GM19438 (cell line): ENCODE data around the gene EIF2B2.
"Not testable (repeated sequence)": the region's sequence is repeated elsewhere in the genome, so short reads cannot be mapped to it uniquely, and the experiment has no call there.

Source experiments
- ATAC-seq: cut with Tn5 transposase; IDR thresholded peaks from one replicate; pipeline ENCODE4 v1.9.1; 2021; ENCODE audit warnings: low read depth; ENCODE audit not compliant: unreplicated experiment

Gene EIF2B2

DNA sequence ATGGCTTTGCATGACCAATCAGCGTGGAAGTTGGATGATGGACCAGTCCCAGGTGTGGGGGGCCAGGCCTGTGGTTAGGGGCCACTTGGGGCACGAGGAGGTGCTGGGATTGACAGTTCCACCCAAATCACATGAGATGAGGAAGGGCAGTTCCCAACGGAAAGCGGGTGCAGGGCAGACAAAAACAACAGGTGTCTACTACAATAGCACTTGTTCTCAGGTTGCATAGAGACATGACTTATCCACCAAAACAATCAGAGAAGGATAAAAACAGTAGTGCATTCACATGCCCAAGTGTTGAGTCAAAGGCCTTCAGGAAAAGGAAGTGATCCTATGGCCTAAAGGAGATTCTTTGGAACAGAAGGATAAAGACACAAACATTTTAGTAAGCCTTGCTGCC, 14.6 kb upstream of the EIF2B2 start:
- ATAC-seq: no peak

DNA sequence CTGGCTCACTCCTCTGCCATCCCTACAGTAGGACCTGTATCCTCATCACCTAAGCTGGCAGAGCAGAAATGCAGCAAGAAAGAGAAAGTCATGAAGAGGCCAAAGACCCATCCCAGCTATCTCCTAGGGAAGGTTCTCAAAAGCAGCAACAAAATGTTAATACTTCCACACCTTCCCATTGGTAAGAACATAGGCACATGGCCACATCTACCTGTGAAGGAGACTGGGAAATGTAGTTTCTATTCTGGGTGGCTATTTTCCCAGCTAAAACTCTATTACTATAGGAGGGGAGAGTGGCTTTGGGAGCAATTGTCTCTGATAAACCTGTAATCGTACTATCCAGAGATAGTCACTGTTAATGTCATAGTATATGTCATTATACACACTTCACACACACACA, 13.7 kb upstream of the EIF2B2 start:
- ATAC-seq: no peak

DNA sequence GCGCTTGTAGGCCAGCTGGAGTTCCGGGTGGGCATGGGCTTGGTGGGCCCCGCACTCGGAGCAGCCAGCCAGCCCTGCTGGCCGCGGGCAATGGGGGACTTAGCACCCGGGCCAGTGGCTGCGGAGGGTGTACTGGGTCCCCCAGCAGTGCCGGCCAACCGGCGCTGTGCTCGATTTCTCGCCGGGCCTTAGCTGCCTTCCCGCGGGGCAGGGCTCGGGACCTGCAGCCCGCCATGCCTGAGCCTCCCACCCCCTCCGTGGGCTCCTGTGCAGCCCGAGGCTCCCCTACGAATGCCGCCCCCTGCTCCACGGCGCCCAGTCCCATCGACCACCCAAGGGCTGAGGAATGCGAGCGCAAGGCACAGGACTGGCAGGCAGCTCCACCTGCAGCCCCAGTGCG, 8.5 kb upstream of the EIF2B2 start:
- not testable (repeated sequence) for ATAC-seq

DNA sequence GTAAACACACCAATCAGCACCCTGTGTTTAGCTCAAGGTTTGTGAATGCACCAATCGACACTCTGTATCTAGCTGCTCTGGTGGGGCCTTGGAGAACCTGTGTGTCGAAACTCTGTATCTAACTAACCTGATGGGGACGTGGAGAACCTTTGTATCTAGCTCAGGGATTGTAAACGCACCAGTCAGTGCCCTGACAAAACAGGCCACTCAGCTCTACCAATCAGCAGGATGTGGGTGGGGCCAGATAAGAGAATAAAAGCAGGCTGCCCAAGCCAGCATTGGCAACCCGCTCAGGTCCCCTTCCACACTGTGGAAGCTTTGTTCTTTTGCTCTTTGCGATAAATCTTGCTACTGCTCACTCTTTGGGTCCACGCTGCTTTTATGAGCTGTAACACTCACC, 6.9 kb upstream of the EIF2B2 start:
- ATAC-seq: not testable (repeated sequence)

DNA sequence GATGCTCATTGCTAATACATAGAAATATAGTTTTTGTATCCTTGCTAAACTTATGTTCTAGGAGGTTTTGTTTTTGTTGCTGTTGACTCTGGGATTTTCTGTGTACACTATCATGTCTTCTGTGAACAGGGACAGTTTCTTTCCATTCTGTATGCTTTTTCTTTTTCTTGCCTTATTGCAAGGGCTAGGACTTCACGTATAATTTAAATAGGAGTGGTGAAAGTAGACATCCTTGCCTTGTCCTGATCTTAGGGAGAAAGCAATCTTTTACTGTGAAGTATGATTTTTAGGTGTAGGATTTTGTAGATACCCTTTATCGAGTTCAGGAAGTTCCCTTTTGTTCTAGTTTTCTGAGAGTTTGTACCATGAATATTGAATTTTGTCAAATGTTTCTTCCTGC, 1.5 kb upstream of the EIF2B2 start:
- ATAC-seq: no peak

DNA sequence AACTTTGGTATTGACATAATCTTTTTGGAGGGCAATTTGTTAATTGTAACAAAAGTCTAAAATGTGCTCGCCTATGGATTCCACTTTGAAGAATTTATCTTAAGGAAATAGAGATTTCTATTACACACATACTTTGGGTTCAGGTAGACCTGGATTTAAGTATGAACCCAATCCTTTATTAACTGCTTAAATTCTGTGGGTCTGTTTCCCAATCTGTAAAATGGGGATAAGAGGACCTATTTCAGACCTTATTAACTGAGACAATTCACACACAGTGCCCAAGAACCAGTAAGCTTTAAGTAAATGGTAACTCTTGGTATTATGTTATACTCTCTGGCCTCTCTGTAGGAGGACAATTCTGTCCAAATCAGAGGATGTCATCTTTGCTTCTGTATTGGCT, 822 bp upstream of the EIF2B2 start:
- ATAC-seq: no peak

DNA sequence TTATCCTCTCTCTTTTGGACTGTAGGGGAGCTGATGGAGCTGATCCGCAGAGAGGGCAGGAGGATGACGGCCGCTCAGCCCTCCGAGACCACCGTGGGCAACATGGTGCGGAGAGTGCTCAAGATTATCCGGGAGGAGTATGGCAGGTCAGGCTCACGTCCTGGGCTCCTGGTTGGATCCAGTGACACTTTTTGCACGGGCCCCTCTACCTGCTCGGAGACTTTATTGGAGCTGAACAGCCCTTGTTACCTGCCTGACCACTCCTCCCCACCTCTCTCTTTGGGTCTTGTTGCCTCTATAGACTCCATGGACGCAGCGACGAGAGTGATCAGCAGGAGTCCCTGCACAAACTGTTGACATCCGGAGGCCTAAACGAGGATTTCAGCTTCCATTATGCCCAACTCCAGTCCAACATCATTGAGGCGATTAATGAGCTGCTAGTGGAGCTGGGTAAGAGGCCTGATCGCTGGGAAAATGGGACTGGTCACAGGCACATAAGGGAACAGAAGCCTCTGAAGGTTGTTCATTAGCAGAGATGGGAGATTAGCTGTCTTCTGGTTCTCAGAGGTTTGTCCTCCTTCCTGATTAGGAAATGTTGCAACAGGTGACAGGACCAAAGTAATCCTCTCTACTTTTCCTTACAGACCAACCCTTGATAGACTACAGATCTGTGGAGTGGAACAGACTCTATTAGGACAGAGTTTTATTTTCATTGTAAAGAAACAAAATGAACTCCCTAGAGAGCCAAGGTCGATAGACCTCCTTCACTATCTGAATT, 718 bp downstream of the EIF2B2 start:
- ATAC-seq: no peak

DNA sequence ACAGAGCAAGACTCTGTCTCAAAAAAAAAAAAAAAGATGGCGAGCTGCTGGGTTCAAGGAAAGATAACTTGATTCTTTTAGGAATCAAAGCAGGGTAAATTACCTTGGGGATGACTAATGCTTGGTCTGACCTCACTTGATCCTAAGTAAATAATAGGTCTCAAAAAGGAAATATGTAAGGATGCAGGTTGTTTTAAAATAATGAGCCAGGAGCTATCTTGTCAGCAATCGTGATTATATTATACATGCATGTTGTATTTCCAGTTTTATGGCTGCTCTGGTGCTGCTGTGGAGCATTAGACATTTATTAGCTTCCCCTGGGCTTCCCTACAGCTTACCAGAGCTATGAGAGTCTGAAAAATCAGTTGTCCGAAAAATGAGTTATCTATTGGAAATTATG, 2.6 kb downstream of the EIF2B2 start:
- no peak for ATAC-seq

DNA sequence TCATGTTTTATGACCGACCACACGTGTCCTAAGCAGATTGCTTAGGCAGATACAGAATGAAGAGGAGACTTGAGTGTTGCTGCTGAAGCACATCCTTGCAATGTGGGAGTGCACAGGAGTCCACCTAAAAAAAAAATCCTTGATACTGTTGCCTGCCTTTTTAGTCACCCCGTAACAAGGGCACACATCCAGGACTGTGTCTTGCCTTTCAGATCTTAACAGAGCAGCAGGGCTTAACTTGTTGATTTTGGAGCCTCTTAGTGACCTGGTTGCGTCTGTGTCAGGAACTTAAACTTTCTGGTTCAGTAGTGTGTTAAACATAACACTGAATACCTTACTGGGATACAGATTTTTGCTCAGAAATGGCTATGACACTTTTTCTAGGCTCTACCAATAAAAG, 6.5 kb downstream of the EIF2B2 start:
- no peak for ATAC-seq

DNA sequence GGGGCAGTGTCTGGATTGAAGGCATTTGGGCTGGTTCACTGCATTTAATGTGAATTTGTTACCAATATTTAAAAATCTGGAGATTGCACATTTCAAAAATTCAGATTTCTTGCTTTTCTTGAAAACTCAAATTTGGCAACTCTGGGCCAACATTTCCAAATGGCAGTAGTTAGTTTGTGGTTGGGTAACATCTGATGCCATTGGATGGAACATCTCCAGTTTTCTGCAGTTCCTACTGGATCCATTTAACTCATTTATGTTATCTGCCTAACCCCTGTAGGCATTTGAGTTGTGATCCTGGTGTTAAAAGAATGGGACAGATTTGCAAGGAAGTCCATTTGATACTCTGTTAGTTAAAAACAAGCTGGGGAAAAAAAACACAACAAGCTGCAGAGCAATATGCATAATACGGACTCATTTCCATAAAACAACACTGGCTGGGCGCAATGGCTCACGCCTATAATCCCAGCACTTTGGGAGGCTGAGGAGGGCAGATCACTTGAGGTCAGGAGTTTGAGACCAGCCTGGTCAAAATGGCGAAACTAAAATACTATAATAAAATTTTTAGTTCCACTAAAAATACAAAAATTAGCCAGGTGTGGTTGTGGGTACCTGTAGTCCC, 7.9 kb downstream of the EIF2B2 start:
- ATAC-seq: no peak

DNA sequence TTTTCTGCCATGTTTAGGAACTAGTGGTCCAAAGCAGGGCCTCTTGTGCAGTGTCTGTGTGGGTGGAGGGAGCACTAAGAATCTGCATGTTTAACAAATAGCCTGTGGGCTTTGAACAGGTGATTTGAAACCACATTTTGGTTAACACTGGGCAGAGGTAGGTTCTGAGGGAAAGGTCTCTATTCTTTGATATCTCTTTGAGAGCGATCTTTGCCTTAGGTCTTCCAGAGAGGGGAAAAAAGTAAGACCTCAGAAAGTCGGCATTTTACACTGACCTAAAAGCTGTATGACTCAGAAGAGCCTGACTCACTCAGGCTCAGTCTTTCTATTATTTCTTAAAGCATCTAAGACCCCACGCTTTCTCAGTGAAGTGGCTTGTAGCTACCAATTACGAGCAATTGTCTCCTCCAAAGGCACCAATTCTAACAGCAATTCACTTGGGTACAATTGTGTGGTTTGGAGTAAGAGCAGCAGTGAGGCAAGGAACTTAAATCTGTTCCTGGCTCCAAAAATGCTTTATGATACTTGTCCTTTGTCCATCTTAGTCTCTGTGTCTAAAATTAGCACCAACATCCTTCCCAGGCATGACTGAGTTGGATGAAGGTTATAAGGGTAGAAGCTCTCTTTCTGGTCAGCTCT, 8.8 kb downstream of the EIF2B2 start:
- ATAC-seq: no peak

DNA sequence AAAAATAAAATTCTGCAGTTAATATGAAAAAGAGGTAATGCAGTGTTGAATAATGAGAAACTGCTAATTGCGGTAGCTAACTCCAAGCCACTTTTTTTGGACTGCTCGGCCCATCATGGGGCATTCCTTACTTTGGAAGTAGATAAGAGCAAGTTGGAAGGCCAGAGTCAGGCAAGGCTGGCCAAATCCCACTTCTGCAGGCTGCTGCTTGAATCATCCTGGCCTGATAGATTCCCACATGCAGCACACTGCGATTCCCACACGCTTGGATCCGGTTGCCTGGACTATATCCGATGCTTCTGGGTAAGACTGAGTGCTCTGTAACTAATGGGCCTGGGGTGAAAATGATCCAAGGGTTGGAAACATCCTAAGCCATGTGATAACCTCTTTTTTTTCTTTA, 10.6 kb downstream of the EIF2B2 start:
- no peak for ATAC-seq

DNA sequence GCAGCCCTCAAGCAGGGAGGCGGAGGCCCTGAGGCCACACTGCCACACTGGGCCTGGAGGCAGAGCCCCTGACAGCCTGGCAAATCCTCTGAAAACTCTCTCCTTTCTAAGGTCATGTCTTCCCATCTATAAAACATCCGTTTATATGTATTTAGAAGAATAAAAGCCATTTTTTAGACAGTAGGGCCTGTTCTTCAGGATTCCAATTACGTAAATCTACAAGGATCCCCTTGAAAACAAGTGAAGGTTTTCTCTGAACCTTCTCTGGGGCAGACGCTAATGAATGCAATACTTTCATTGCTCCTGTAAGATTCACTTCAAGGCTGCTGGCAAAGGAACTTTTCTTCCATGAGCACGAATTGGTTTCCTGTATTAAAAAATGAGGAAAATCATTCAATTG, 12.8 kb downstream of the EIF2B2 start:
- no peak for ATAC-seq

DNA sequence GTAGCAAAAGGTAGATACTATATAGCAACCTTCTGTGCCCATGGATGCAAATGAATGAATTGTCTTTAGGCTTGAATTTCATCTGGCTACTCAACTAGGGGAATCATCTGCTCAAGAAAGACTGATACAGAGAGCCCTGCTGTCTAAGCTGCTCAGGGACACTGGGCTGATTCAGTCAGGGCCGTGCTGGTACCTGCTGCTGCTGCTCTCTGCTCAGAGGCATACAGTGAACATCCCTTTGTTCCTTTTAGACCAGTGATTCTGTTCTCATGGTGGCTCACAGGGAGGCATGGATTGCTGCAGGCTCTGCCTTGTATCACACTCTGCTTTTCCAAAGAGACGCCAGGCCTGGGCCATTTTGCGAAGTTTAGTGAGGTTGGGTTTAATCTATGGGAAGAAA, 14.1 kb downstream of the EIF2B2 start:
- ATAC-seq: no peak

DNA sequence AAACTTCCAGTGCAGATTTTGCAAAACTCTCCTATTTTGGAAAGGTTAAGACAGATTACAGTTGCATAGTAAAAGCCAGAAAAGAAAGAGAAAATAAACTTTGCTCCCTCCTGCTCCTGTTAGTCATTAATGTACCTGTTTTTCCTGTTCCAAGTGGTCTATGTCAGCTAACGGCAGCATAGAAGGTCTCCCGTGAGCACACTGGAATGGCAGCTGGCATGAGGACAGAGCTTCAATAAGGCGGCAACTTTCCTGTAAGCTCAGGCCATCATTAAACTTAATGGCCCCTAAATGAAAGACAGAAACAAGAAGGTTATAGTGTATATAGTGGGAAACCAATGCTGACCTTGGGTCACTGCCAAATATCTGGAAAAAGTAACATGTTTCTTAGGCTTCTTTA, 16.0 kb downstream of the EIF2B2 start:
- no peak for ATAC-seq

DNA sequence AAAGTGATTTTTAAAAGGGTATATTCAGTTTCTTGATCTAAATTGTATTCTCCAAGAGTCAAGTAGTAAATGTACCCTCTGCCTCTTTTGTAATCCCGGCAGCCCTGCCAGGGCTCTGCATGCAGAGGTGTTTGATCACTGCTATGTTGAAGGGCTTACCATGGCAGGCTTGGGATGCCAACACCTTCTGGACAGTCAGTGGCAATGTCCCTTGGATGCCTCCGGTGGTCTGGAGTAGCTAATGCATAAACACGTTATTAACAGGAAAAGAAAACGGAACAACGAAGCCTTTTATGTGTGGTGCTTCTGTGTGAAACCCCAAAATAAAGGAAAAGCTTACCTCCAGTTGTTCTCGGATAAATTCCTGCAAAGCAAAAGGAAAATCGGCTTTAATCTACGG, 19.9 kb downstream of the EIF2B2 start:
- no peak for ATAC-seq

DNA sequence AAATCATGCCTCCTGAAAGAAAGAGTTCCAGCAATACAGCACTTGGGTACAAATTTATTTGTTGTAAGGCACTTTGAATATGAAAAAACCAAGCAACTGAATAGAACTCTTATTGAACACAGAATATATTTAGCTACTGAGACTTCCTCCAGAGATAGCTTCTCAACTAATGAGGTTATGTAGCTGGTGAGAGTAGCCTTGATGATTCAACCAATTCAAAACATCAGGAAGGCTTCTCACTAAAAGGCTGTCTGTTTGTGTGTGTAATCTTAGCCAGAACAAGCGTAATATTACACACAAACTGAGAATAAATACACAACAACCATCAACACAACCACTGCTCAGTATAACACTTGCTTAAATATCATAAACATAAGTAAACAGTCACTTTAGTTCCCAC, 20.4 kb downstream of the EIF2B2 start:
- no peak for ATAC-seq

DNA sequence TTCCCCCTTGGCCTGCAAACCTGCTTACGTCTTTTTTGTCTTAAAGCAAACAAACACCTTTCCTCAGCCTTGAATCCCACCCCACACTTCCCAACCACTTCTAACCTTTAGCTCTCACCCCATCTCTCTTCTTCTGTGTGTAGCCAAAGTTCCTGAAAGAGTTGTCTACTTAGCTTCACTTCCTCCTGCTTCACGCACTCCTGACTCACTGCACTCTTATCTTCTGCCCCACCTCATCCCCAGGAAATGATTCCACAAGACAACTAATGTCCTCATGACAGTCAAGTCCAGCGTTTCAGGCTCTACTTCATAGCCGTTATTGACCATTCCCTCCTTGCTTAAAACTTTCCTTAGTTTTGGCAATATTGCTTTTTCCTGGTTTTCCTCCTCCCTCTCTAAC, 22.4 kb downstream of the EIF2B2 start:
- ATAC-seq: no peak

DNA sequence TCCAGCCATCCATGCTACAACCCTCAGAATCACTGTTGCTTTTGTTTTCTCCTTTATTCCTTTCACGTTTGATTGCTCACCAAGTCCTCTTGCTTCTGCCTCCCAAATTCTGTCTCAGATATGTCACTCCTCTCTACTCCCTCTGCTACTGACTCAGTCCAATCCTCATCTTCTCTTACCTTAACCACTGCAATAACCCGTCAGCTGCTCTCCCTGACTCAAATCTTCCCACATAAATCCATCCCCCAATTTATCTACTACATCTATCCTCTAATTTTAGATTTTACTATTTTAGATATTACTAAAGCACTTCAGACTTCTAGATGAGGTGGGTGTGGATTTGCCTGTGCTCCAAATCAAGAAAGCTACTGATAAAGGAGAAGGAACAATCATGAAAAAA, 23.2 kb downstream of the EIF2B2 start:
- ATAC-seq: no peak

DNA sequence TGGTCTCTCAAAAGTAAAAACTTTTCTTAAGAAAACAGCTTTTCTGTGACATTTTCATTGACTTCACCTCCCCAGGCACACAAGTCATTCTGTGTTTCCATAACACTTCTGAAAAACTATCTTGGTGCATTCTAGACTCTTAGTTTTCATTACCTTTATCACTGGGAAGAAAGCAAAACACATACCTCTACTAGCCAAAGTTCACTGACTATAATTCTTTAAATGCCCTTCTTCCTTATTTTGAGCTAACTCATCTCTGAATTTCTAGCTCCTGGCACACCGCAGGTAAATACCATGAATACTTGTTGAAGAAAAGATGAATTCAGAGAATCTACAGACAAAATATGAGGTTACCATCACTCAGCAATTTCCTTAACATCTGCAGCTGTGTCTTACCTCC, 27.4 kb downstream of the EIF2B2 start:
- no peak for ATAC-seq

DNA sequence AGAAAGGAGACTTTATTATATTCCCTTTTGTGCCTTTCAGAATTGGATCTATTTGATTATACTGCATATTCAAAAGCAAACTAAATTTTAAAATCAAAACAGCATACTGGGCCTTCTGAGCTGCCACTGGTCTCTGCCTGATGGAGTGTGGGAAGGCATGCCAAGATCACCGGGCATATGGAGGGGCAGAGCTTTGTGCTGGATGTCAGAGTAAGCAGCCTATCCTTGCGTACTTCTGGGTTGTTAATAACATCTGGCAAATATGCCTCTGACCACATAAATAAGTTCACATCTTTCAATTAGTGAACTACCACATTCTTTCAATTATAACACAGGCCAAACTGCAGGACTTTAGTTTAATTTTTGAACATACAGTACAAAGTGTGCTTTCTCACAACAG, 30.2 kb downstream of the EIF2B2 start:
- ATAC-seq: no peak

DNA sequence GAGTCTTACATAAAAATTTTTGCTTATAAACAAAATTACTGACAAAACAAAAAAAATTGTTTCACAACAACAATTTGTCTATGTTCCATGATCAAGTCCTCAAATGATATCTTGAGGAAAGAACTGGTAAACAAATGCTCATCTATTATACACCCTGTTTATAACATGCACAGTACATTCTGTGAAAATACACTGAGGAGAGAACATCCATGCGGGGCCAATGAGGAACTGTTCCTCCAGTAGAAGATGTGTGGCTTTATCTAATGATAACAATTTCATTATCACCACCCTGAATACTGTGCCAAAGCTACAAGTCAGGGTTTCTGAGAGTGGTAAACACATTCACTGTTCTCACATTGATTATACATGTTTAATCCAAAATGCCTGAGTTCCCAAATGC, 37.8 kb downstream of the EIF2B2 start:
- no peak for ATAC-seq
